H9 (cell line): Measurements from ENCODE around the gene XYLB. TPM values are rescaled to one million over a fixed set of nuclear protein-coding genes. Genes with fewer than 3 reads are reported as not detected.

Experiments used
- DNase-seq: peaks from one replicate; pipeline ENCODE4 v3.0.0-alpha.2; 2017
- H2AFZ ChIP-seq: one replicate; pipeline ENCODE4 v1.6.1; 2013; ENCODE audit warnings: mild to moderate bottlenecking, low read length, control low read depth, moderate library complexity
- H2AK5ac ChIP-seq: 2 replicates; pipeline ENCODE4 v1.6.1; 2013; ENCODE audit warnings: low read length, control low read depth, mixed read lengths; ENCODE audit not compliant: insufficient read length
- H2BK120ac ChIP-seq: one replicate; pipeline ENCODE4 v1.6.1; 2013; ENCODE audit warnings: low read depth, mild to moderate bottlenecking, low read length, control low read depth, inconsistent platforms; ENCODE audit not compliant: poor library complexity, severe bottlenecking
- H2BK12ac ChIP-seq: 2 replicates; pipeline ENCODE4 v1.6.1; 2013; ENCODE audit warnings: low read length, control low read depth, mixed read lengths, low read depth; ENCODE audit not compliant: insufficient read length
- H2BK15ac ChIP-seq: 2 replicates; pipeline ENCODE4 v1.6.1; 2013; ENCODE audit warnings: low read depth, low read length, control low read depth
- H2BK20ac ChIP-seq: one replicate; pipeline ENCODE4 v1.6.1; 2013; ENCODE audit warnings: low read depth, mild to moderate bottlenecking, low read length, control low read depth, inconsistent platforms; ENCODE audit not compliant: poor library complexity, severe bottlenecking
- H2BK5ac ChIP-seq: 2 replicates; pipeline ENCODE4 v1.6.1; 2013; ENCODE audit warnings: low read length, control low read depth, mixed read lengths; ENCODE audit not compliant: insufficient read length
- H3K14ac ChIP-seq: 2 replicates; pipeline ENCODE4 v1.6.1; 2013; ENCODE audit warnings: low read length, control low read depth; ENCODE audit not compliant: insufficient read depth
- H3K18ac ChIP-seq: 2 replicates; pipeline ENCODE4 v1.6.1; 2013; ENCODE audit warnings: low read depth, mild to moderate bottlenecking, mixed read lengths, low read length, control low read depth; ENCODE audit not compliant: insufficient read length
- H3K23ac ChIP-seq: 2 replicates; pipeline ENCODE4 v1.6.1; 2013; ENCODE audit warnings: low read length, control low read depth, mixed read lengths, low read depth; ENCODE audit not compliant: insufficient read length
- H3K23me2 ChIP-seq: 2 replicates; pipeline ENCODE4 v1.6.1; 2013; ENCODE audit warnings: low read depth, mild to moderate bottlenecking, mixed read lengths, low read length, control low read depth; ENCODE audit not compliant: insufficient read length, poor library complexity, severe bottlenecking
- H3K27ac ChIP-seq: 2 replicates; pipeline ENCODE4 v1.5.1; 2013; ENCODE audit warnings: low read length, control low read depth, mixed read lengths, low read depth; ENCODE audit not compliant: insufficient read length
- H3K27me3 ChIP-seq: 2 replicates; pipeline ENCODE4 v1.6.1; 2013; ENCODE audit warnings: low read length, control low read depth, inconsistent platforms; ENCODE audit not compliant: insufficient read depth
- H3K4ac ChIP-seq: 2 replicates; pipeline ENCODE4 v1.6.1; 2013; ENCODE audit warnings: low read depth, mild to moderate bottlenecking, control low read depth, inconsistent platforms, low read length, moderate library complexity
- H3K4me1 ChIP-seq: 2 replicates; pipeline ENCODE4 v1.6.1; 2013; ENCODE audit warnings: low read length, control low read depth, inconsistent platforms; ENCODE audit not compliant: insufficient read depth
- H3K4me2 ChIP-seq: 2 replicates; pipeline ENCODE4 v1.6.1; 2013; ENCODE audit warnings: low read length, control low read depth, mixed read lengths; ENCODE audit not compliant: insufficient read length, insufficient read depth
- H3K56ac ChIP-seq: 2 replicates; pipeline ENCODE4 v1.6.1; 2013; ENCODE audit warnings: low read depth, mild to moderate bottlenecking, mixed read lengths, low read length, control low read depth; ENCODE audit not compliant: insufficient read length
- H3K79me1 ChIP-seq: 2 replicates; pipeline ENCODE4 v1.6.1; 2013; ENCODE audit warnings: low read depth, mild to moderate bottlenecking, moderate library complexity, low read length, control low read depth, inconsistent platforms; ENCODE audit not compliant: insufficient read depth, poor library complexity, severe bottlenecking
- H3K79me2 ChIP-seq: 2 replicates; pipeline ENCODE4 v1.6.1; 2013; ENCODE audit warnings: low read length, control low read depth, inconsistent platforms; ENCODE audit not compliant: insufficient read depth
- H3K9ac ChIP-seq: 2 replicates; pipeline ENCODE4 v1.6.1; 2013; ENCODE audit warnings: low read length, control low read depth, mixed read lengths; ENCODE audit not compliant: insufficient read length; ENCODE audit errors: extremely low read depth
- H3K9me3 ChIP-seq: one replicate; pipeline ENCODE4 v1.6.1; 2013; ENCODE audit warnings: low read depth, low read length, inconsistent platforms; ENCODE audit not compliant: control insufficient read depth
- H3T11ph ChIP-seq: one replicate; pipeline ENCODE4 v1.6.1; 2013; ENCODE audit warnings: mild to moderate bottlenecking, low read length, control low read depth, inconsistent platforms
- H4K20me1 ChIP-seq: one replicate; pipeline ENCODE4 v1.6.1; 2013; ENCODE audit not compliant: control insufficient read depth, insufficient read length, insufficient read depth
- H4K5ac ChIP-seq: 2 replicates; pipeline ENCODE4 v1.6.1; 2013; ENCODE audit warnings: low read depth, mild to moderate bottlenecking, mixed read lengths, low read length, control low read depth; ENCODE audit not compliant: insufficient read length
- H4K8ac ChIP-seq: replicated peaks from 2 replicates; pipeline ENCODE4 v1.6.1; 2013; ENCODE audit warnings: low read length, control low read depth, mixed read lengths, low read depth; ENCODE audit not compliant: insufficient read length
- H4K91ac ChIP-seq: 2 replicates; pipeline ENCODE4 v1.6.1; 2013; ENCODE audit warnings: low read depth, mild to moderate bottlenecking, moderate library complexity, mixed read lengths, low read length, control low read depth; ENCODE audit not compliant: insufficient read length
- H3K27ac Mint-ChIP-seq, 3 experiments: 2 replicates in 2 of 3; 3 replicates in 1 of 3; pipeline ENCODE4 v1.8.0; 2020 to 2021; ENCODE audit warnings: mixed read lengths in 3 of 3, mild to moderate bottlenecking in 1 of 3, moderate library complexity in 1 of 3
- H3K27me3 Mint-ChIP-seq: 2 replicates; pipeline ENCODE4 v1.8.0; 2021; ENCODE audit warnings: low read depth, mild to moderate bottlenecking, moderate library complexity, mixed read lengths
- H3K36me3 Mint-ChIP-seq, 3 experiments: 2 replicates in 2 of 3; 3 replicates in 1 of 3; pipeline ENCODE4 v1.8.0; 2020 to 2021; ENCODE audit warnings: low read depth in 3 of 3, mixed read lengths in 3 of 3; ENCODE audit not compliant: insufficient read depth in 1 of 3
- H3K4me1 Mint-ChIP-seq, 2 experiments: 2 replicates each; pipeline ENCODE4 v1.8.0; 2020; ENCODE audit warnings: mixed read lengths in 2 of 2
- H3K4me3 Mint-ChIP-seq, 2 experiments: 2 replicates in 1 of 2; 3 replicates in 1 of 2; pipeline ENCODE4 v1.8.0; 2020 to 2021; ENCODE audit warnings: mild to moderate bottlenecking in 2 of 2, mixed read lengths in 2 of 2, moderate library complexity in 1 of 2
- H3K9me3 Mint-ChIP-seq, 2 experiments: 2 replicates in 1 of 2; 3 replicates in 1 of 2; pipeline ENCODE4 v1.8.0; 2020; ENCODE audit warnings: mild to moderate bottlenecking in 2 of 2, mixed read lengths in 2 of 2, moderate library complexity in 1 of 2
- CTCF ChIP-seq: fragments of 200-600 bp; sonication (generic); conservative IDR thresholded peaks from 3 replicates; pipeline ENCODE4 v1.8.0; 2021; ENCODE audit warnings: antibody characterized with exemption, mild to moderate bottlenecking
- WGBS: extraction: QIAGEN DNeasy Blood & Tissue Kit; methylation state at CpG from one replicate; pipeline ENCODE4 v1.1.7; 2013; ENCODE audit warnings: missing lambda C conversion rate, low lambda C conversion rate, mixed read lengths; ENCODE audit not compliant: insufficient read length; ENCODE audit errors: extremely low coverage; 5-methylcytosine and 5-hydroxymethylcytosine counted together
- total RNA-seq: library from RNA; stranded (reverse); gene quantifications from 2 replicates; pipeline ENCODE4 v1.2.1, GENCODE V29; 2021

Gene XYLB
- total RNA-seq, 1 experiment from 2014 or later, result 2.6 TPM

GRCh38 chr3:38354588-38355330, 8.2 kb downstream of the XYLB start:
- no peak overlapping the region for H3K4me3 Mint-ChIP-seq
- no peak overlapping the region for H3K4me2 ChIP-seq
- peaks cover 21 to 41% (median 34%) of the 10 kb centered on the region in 3 experiments for H3K36me3 Mint-ChIP-seq

More at GRCh38 chr3:38354588-38355330, 8.2 kb downstream of the XYLB start:
- H3K23ac ChIP-seq, result no peak overlapping the region
- DNase-seq, result no peak
- Mint-ChIP-seq H3K27ac (peak overlapping the region in 1 of 3 experiments; percentile 18; a peak in 1 of 7 replicates), H3K4me1 (no peaks in the 10 kb centered on the region), H3K9me3 (peaks cover 11 to 18% of the 10 kb centered on the region in 2 experiments; a peak in 4 of 5 replicates), H3K27me3 (no peaks in the 10 kb centered on the region)
- H3K4ac ChIP-seq, result no peak overlapping the region
- no peak overlapping the region for H2BK5ac ChIP-seq
- no peak overlapping the region for H4K91ac ChIP-seq
- no peaks in the 10 kb centered on the region for H4K20me1 ChIP-seq
- no peak overlapping the region for H2AFZ ChIP-seq
- H2BK20ac ChIP-seq, result no peak overlapping the region
- H3K9ac ChIP-seq, result no peak overlapping the region
- H2AK5ac ChIP-seq, result no peak overlapping the region
- H3K79me2 ChIP-seq, result no peaks in the 10 kb centered on the region
- no peak for TF ChIP-seq CTCF
- H2BK120ac ChIP-seq, result no peak overlapping the region
- H2BK12ac ChIP-seq, result no peak overlapping the region
- H3T11ph ChIP-seq, result no peak overlapping the region
- no peaks in the 10 kb centered on the region for H3K9me3 ChIP-seq
- H3K23me2 ChIP-seq, result no peaks in the 10 kb centered on the region
- WGBS, result no CpG with 5 or more reads among the region's 4 CpGs
- no peak overlapping the region for H3K18ac ChIP-seq
- H3K56ac ChIP-seq, result no peak overlapping the region
- no peak overlapping the region for H4K5ac ChIP-seq
- no peak overlapping the region for H4K8ac ChIP-seq
- H3K4me1 ChIP-seq, result no peaks in the 10 kb centered on the region
- no peak overlapping the region for H3K27ac ChIP-seq
- H3K27me3 ChIP-seq, result no peaks in the 10 kb centered on the region
- no peak overlapping the region for H2BK15ac ChIP-seq
- no peaks in the 10 kb centered on the region for H3K79me1 ChIP-seq
- H3K14ac ChIP-seq, result no peak overlapping the region
